Activated CD4-positive, alpha-beta T cell treated with anti-CD3 and anti-CD28 coated beads, Interleukin-2, amount 50 U/mL, for 24 hours (primary cell): ENCODE data around the gene ACOT7.
"Not testable (repeated sequence)": the region's sequence is repeated elsewhere in the genome, so short reads cannot be mapped to it uniquely, and the experiment has no call there.

Source experiments
- DNase-seq, 2 donors: peaks; one replicate each; pipeline ENCODE4 v3.0.0-alpha.2; 2020; ENCODE audit warnings: low read depth in 1 of 2, low spot score in 1 of 2

The ACOT7 gene

GRCh38 chr1:6239950-6240768 is 153.4 kb downstream of the ACOT7 start:
- no peak for DNase-seq

- DNase-seq: no peak
Measured at GRCh38 chr1:6239213-6239752, 154.3 kb downstream of the ACOT7 start.

- DNase-seq: no peak
Measured at GRCh38 chr1:6237093-6237492, 156.5 kb downstream of the ACOT7 start.

- peak in 1 of 2 donors; percentile 4 for DNase-seq
Measured at GRCh38 chr1:6235296-6235677, 158.3 kb downstream of the ACOT7 start.

GRCh38 chr1:6234502-6235295 is 158.9 kb downstream of the ACOT7 start:
- no peak for DNase-seq

GRCh38 chr1:6233376-6233775 is 160.2 kb downstream of the ACOT7 start:
- DNase-seq: no peak

GRCh38 chr1:6225651-6226050 is 167.9 kb downstream of the ACOT7 start:
- no peak for DNase-seq

GRCh38 chr1:6224718-6225117 is 168.8 kb downstream of the ACOT7 start:
- DNase-seq: no peak

- DNase-seq: no peak
Measured at GRCh38 chr1:6223617-6224016, 169.9 kb downstream of the ACOT7 start.

- no peak for DNase-seq
Measured at GRCh38 chr1:6222636-6223035, 170.9 kb downstream of the ACOT7 start.

- no peak for DNase-seq
Measured at GRCh38 chr1:6221210-6221784, 172.3 kb downstream of the ACOT7 start.

GRCh38 chr1:6220236-6220635 is 173.3 kb downstream of the ACOT7 start:
- no peak for DNase-seq

- not testable (repeated sequence) for DNase-seq
Measured at GRCh38 chr1:6219641-6220040, 173.9 kb downstream of the ACOT7 start.

GRCh38 chr1:6218375-6219164 is 175.0 kb downstream of the ACOT7 start:
- DNase-seq: no peak
